HG02870 (cell line): ENCODE results near the gene ALDH1A1.

ENCODE experiments used
- ATAC-seq: cut with Tn5 transposase; IDR thresholded peaks from one replicate; pipeline ENCODE4 v1.9.1; 2021; ENCODE audit warnings: mild to moderate bottlenecking, moderate library complexity; ENCODE audit not compliant: unreplicated experiment

ALDH1A1 gene

GRCh38 chr9:72980183-72980582 is 27.3 kb upstream of the ALDH1A1 start:
- no peak for ATAC-seq

GRCh38 chr9:72979405-72980100 is 26.7 kb upstream of the ALDH1A1 start:
- no peak for ATAC-seq

- no peak for ATAC-seq
Measured at GRCh38 chr9:72978744-72979143, 25.9 kb upstream of the ALDH1A1 start.

- no peak for ATAC-seq
Measured at GRCh38 chr9:72977670-72978069, 24.8 kb upstream of the ALDH1A1 start.

- ATAC-seq: no peak
Measured at GRCh38 chr9:72974501-72974900, 21.6 kb upstream of the ALDH1A1 start.

GRCh38 chr9:72972636-72973035 is 19.8 kb upstream of the ALDH1A1 start:
- no peak for ATAC-seq

GRCh38 chr9:72971411-72971810 is 18.6 kb upstream of the ALDH1A1 start:
- ATAC-seq: no peak

- ATAC-seq: no peak
Measured at GRCh38 chr9:72960446-72960845, 7.6 kb upstream of the ALDH1A1 start.

GRCh38 chr9:72958485-72959281 is 5.8 kb upstream of the ALDH1A1 start:
- no peak for ATAC-seq

GRCh38 chr9:72955571-72955970 is 2.7 kb upstream of the ALDH1A1 start:
- no peak for ATAC-seq

GRCh38 chr9:72955126-72955455 is 2.2 kb upstream of the ALDH1A1 start:
- ATAC-seq: no peak

- ATAC-seq: no peak
Measured at GRCh38 chr9:72954431-72955125, 1.7 kb upstream of the ALDH1A1 start.

- ATAC-seq: no peak
Measured at GRCh38 chr9:72952381-72952690, 517 bp downstream of the ALDH1A1 start.

- ATAC-seq: no peak
Measured at GRCh38 chr9:72951520-72952380, 1.1 kb downstream of the ALDH1A1 start.

- ATAC-seq: no peak
Measured at GRCh38 chr9:72950875-72951442, 1.9 kb downstream of the ALDH1A1 start.

- no peak for ATAC-seq
Measured at GRCh38 chr9:72949918-72950325, 2.9 kb downstream of the ALDH1A1 start.

GRCh38 chr9:72949244-72949582 is 3.6 kb downstream of the ALDH1A1 start:
- ATAC-seq: no peak

- no peak for ATAC-seq
Measured at GRCh38 chr9:72948575-72949243, 4.1 kb downstream of the ALDH1A1 start.

GRCh38 chr9:72947984-72948465 is 4.8 kb downstream of the ALDH1A1 start:
- no peak for ATAC-seq

GRCh38 chr9:72946821-72947220 is 6.0 kb downstream of the ALDH1A1 start:
- ATAC-seq: no peak
